EH (cell line): ENCODE measurements around the gene NDNF.

Experiments
- DNase-seq: peaks from one replicate; pipeline ENCODE4 v3.0.0-alpha.2; 2015; ENCODE audit warnings: low read depth

The NDNF gene

GRCh38 chr4:121070696-121071639 is 1.4 kb downstream of the NDNF start:
- DNase-seq: peak; percentile 34

GRCh38 chr4:121070274-121070673 is 2.1 kb downstream of the NDNF start:
- no peak for DNase-seq

GRCh38 chr4:121069430-121069829 is 2.9 kb downstream of the NDNF start:
- no peak for DNase-seq

GRCh38 chr4:121064482-121064881 is 7.9 kb downstream of the NDNF start:
- no peak for DNase-seq

- DNase-seq: no peak
Measured at GRCh38 chr4:121062521-121062920, 9.8 kb downstream of the NDNF start.

GRCh38 chr4:121061861-121062260 is 10.5 kb downstream of the NDNF start:
- DNase-seq: no peak

- DNase-seq: no peak
Measured at GRCh38 chr4:121061215-121061614, 11.1 kb downstream of the NDNF start.

- DNase-seq: no peak
Measured at GRCh38 chr4:121057466-121057922, 14.8 kb downstream of the NDNF start.

GRCh38 chr4:121056066-121056465 is 16.3 kb downstream of the NDNF start:
- no peak for DNase-seq

- no peak for DNase-seq
Measured at GRCh38 chr4:121054373-121054772, 18.0 kb downstream of the NDNF start.

- DNase-seq: peak; percentile 9
Measured at GRCh38 chr4:121053601-121054143, 18.7 kb downstream of the NDNF start.

- peak; percentile 1 for DNase-seq
Measured at GRCh38 chr4:121050300-121050699, 22.0 kb downstream of the NDNF start.

GRCh38 chr4:121049072-121049599 is 23.2 kb downstream of the NDNF start:
- no peak for DNase-seq

- no peak for DNase-seq
Measured at GRCh38 chr4:121048165-121048564, 24.2 kb downstream of the NDNF start.

GRCh38 chr4:121041307-121042090 is 30.8 kb downstream of the NDNF start:
- no peak for DNase-seq

- DNase-seq: peak; percentile 19
Measured at GRCh38 chr4:121034017-121034416, 38.3 kb downstream of the NDNF start.

GRCh38 chr4:121030711-121031110 is 41.6 kb downstream of the NDNF start:
- DNase-seq: no peak

- no peak for DNase-seq
Measured at GRCh38 chr4:121030131-121030530, 42.2 kb downstream of the NDNF start.

- no peak for DNase-seq
Measured at GRCh38 chr4:121026034-121026433, 46.3 kb downstream of the NDNF start.

GRCh38 chr4:121025540-121025939 is 46.8 kb downstream of the NDNF start:
- no peak for DNase-seq

- no peak for DNase-seq
Measured at GRCh38 chr4:121018543-121018942, 53.8 kb downstream of the NDNF start.

- DNase-seq: no peak
Measured at GRCh38 chr4:121016611-121017010, 55.7 kb downstream of the NDNF start.
